Suprapubic skin (tissue), 3 donors: ENCODE data around the gene PLS1.

Source experiments
- CTCF ChIP-seq, 2 donors: fragments of 200-600 bp in 1 of 2; fragments of 450-650 bp in 1 of 2; sonication (generic) in 1 of 2; IDR thresholded peaks; one replicate each; pipeline ENCODE4 v1.5.1; 2016 to 2019; ENCODE audit warnings: antibody characterized with exemption in 2 of 2, mild to moderate bottlenecking in 1 of 2, moderate library complexity in 1 of 2
- EP300 ChIP-seq: sonication (generic); formaldehyde crosslinking; IDR thresholded peaks from one replicate; pipeline ENCODE4 v1.6.1; 2017; ENCODE audit warnings: antibody characterized with exemption
- POLR2A ChIP-seq, 2 donors: fragments of 450-650 bp; IDR thresholded peaks; one replicate each; pipeline ENCODE4 v1.6.1; 2017; ENCODE audit warnings: antibody characterized with exemption in 2 of 2, mild to moderate bottlenecking in 2 of 2, moderate library complexity in 2 of 2

- no peak for TF ChIP-seq EP300
- TF ChIP-seq CTCF (IDR thresholded peaks at IDR 0.05): no peak
- no peak for TF ChIP-seq POLR2A (IDR thresholded peaks at IDR 0.05)
These were observed 22.8 kb downstream of the PLS1 start for GRCh38 chr3:142618917-142619461.
